Stimulated activated naive CD4-positive, alpha-beta T cell treated with Interleukin-2 at 50 U/mL for 16 hours (primary cell): ENCODE data around the gene TPRA1.

ENCODE experiments used
- DNase-seq: peaks from one replicate; lab custom pipeline; 2025; lab: John Stamatoyannopoulos, UW

Gene TPRA1

GRCh38 chr3:127560051-127560787 is 30.3 kb downstream of the TPRA1 start:
- DNase-seq = no peak

DNA sequence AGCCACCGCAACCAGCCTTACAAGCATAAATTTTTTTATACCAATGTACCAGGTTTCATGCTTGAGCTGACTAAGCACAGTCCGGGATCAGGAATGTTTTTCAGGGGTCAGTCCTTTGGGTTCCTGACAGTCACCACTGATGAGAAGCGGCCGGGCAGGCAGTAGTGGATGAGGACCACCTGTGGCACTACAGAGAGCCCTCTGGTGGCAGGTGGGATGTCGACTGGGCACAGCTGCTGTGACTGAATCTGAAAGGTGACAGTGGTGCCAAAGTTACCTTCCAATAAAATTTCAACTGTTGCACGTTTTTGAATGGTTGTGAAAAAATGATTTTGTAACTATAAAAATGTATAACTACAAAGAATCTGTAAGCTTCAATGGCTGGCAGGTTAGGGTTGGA is 34.0 kb downstream of the TPRA1 start:
- no peak for DNase-seq

GRCh38 chr3:127555108-127555507 is 35.4 kb downstream of the TPRA1 start:
- DNase-seq = no peak

- DNase-seq = no peak
These were observed 38.5 kb downstream of the TPRA1 start for GRCh38 chr3:127552038-127552437.

DNA sequence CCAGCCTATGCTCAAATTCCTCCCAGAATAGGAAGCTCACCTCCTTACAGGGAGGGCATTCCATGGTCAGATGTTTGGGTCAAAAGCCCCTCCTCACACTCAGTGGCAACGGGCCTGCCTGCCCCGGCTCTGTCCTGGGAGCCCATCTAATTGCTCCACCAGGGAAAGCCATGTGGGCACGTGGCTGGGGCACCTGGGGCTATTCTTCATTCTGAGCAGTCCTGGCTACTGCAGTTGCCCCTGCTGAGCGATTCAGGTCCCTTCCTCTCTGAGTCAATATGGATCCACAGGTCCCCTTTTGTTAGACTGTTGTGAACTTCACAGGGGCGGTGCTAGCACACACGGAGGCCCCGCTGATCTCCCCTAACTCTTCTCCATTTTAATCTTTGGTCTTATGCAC is 39.4 kb downstream of the TPRA1 start:
- no peak for DNase-seq

- DNase-seq = no peak
These were observed 39.9 kb downstream of the TPRA1 start for GRCh38 chr3:127550468-127551157.

DNA sequence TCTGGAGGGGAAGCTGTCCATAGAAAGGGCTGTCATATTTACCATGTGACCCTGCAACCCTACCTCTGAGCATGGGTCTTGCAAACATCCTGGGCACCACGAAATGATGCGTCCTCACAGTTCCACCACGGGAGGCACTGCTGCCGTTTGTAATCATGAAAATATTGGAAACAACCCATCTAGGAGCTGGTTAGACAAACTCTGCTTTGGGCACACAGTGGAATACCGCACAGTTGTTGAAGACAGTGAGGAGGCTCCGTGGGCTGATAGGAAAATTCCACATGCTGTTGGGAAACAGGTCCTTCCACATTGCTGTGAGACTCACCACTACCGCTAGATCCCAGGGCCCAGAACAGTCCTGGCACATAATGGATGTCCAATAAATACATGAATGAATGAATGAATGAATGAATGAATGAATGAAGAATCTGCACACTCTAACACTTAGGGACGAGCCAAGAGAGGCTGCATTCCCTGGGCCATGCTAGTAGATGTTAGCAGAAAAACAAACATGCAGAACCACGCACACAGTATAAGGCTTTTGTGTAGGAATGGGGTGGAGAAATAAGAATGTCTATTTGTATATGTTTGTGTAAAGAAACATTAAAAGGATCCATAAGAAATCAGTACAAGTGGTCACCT is 40.6 kb downstream of the TPRA1 start:
- DNase-seq = no peak

- DNase-seq = peak; percentile 72
These were observed 42.5 kb downstream of the TPRA1 start for GRCh38 chr3:127547761-127548605.

DNA sequence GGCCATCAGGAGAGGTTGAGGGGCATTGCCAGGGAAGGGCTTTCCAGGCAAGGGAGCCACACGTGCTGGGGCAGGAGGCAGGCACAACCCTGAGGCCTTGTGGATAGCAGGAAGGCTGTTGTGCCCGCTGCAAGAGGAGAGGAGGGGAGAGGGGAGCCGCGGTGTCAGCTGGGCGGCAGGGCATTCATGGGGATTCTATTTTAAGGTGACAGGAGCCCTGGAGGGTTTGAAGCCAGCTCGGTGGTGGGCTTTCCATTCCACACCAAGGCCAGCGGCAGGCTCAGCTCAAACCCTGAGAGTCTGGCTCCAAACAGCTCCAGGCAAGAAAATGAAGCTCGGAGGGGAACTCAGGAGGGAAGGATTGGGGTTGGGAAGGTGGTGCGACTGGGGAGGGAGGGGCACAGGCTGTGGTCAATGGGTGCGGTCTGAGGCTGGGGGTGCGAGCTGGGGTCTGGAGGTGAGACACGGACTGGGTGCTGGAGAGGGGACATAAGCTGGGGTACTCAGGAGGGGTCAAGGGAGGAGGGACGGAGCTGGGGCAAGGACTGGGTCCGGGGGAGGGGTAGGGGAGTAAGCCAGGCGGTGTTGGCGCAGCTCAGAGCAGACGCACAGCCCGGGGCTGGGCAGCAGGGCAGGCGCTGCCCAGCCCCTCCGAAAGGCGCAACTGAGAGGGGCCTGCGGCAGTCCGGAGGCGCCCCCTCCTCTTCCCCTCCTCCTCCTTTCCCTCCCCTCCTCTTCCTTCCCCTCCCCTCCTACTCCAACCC is 43.4 kb downstream of the TPRA1 start:
- DNase-seq = no peak

DNA sequence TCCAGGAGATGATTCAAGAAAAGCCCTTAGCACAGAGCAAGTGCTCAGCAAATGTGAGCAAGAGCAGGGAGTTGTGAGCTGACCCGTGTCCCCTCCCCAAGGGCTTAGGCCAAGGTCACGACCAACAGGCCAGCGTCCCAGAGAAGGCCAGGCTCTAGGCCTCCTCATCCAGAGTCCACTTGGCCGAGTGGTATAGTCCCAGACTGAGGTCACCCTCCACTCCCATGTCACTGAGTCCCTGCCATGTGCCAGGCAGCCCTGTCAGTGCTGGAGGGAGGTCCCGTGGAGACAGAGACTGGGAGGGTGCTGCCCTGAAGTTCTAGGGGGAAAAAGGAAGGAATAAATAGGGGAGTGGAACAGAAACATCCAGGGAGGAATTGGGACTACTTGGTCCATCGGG is 44.0 kb downstream of the TPRA1 start:
- DNase-seq = no peak

GRCh38 chr3:127545711-127546457 is 44.6 kb downstream of the TPRA1 start:
- DNase-seq = no peak

DNA sequence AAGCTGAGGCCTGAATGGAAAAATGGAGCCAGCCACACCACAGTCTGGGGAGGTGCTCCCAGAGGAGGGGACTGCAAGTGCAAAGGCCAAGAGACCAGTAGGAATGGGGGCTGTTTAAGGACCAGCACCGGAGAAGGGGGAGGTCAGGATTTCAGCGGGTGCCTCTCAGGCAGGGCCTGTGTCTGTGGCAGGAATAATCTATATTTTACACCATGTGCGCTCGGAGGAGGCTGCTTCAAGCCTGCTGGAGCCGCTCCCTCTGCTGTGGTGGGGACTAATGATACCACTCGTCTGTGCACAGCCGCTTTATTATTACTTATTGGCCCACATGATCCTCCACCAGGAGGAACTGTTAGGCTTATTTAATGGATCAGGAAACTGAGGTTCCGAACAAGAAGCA is 45.3 kb downstream of the TPRA1 start:
- no peak for DNase-seq

DNA sequence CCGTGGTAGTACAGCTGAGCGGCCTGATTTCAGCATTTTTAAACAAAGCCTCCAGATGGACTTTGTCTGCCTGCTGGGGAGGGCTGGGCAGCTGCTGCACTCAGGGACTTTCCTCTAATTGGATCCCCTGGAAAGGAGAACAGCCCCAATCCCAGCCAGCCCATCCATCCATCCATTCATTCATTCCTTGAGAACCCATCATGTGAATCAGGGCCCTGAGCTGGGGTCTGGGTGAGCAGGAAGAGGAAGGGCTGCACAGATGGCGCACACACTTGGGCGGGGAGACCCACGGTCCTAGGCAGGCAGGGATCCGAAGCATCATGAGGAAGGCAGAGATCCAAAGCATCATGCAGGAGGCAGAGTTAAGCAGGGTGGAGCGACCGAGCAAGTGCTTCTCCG is 45.7 kb downstream of the TPRA1 start:
- DNase-seq = no peak

DNA sequence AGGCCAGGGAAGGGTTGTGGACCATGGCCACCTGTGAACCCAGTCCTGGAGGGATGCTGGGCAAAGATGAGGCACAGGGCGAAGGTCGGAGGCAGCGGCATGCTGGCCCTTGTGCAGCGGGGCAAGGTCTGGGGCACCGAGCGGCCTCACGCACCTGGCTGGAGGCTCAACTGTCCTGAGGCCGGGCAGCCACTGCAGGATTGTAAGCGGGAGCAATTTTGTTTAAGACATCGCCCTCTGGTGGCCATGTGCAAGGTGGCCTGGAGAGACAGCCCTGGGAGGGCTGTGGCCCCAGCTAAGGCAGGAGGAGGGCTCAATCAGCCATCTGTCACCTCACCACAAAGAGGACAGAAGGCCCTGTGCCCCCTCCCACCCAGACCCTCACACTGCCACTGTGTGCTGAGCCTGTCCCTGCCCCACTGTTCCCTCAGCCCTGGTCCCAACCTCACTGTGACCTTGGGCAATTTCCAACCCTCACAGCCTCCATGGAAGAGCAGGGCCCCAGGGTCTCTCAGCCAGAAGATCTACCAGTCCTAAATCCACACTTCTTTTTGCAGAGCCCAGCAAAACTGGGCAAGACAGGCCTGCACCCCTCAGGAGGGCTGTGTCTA is 46.2 kb downstream of the TPRA1 start:
- DNase-seq = peak; percentile 61

DNA sequence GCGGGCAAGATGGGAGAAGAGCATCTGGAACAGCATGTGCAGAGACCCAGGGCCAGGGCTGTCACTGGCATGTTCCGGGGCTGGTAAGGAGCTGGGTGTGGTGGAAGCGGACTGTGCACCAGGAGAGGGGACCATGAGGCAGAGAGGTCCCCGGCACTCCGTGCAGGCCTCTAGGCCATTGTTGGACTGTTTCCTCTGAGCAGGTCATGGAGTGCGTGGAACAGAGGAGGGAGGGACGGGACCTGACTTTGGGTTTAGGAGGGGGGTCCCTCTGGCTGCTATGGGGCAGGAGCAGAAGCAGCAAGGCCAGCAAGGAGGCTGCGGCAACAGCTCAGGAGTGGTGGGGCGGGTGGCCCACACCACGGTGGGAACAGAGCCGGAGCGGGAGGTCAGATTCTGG is 47.1 kb downstream of the TPRA1 start:
- no peak for DNase-seq

GRCh38 chr3:127542441-127542952 is 48.0 kb downstream of the TPRA1 start:
- DNase-seq = no peak

- no peak for DNase-seq
These were observed 49.2 kb downstream of the TPRA1 start for GRCh38 chr3:127541320-127541719.

- DNase-seq = no peak
These were observed 51.0 kb downstream of the TPRA1 start for GRCh38 chr3:127539366-127540060.

DNA sequence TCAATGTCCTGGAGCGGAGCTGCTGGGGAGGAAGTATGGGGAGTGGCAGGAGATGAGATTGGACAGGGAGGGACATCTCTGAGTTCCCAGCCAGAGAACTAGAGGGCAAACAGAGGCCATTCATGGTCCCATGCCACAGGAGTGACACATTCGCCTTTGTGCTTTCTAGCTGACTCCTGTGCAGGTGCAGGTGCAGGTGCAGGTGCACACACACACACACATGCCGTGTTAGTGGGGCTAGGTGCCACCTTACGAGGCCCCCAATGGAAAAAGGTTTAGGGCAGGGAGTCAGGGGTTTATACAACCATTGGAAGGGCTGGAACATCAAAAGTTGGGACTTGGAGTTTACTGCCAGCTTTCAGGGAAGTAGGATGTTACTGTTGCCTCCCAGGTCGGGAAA is 52.0 kb downstream of the TPRA1 start:
- DNase-seq = no peak
